ENCODE measurements around the gene IL17B. TPM values are rescaled to one million over a fixed set of nuclear protein-coding genes. Genes with fewer than 3 reads are reported as not detected.

The IL17B gene
- total RNA-seq, 1 experiment from 2014 or later: not detected

DNA sequence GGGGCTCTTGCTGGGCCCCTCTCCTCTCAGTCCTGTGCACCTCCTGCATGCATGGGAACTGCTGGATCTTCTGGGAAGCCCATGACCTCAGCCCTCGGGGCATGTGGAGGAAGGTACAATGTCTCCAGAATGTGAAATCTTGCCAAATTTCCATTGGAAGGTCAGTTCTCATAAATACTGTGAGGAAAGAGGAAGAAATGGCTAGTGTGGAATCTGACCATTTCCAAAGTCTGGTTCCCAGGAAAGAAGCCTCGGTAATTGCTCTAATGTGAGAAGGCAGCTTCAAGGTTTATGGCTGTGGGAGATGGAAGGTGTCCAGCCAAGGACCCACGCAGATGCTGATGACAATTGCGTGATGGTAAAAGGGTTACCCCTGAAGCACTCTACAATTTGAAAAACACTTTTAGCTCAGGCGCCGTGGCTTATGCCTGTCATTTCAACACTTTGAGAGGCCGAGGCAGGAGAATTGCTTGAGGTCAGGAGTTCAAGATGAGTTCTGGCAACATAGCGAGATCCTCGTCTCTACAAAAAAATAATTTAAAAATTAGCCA is 8.1 kb upstream of the IL17B start:
- Histone ChIP-seq H3K4me2 (ENCODE audit: insufficient read depth, insufficient read length, low read length) (no peak overlapping the region), H2AK5ac (ENCODE audit: insufficient read length, low read length) (no peak overlapping the region)
- WGBS (ENCODE audit: extremely low coverage, insufficient read length, low lambda C conversion rate): no CpG with 5 or more reads among the region's 9 CpGs

More for the DNA sequence above, 8.1 kb upstream of the IL17B start:
- Histone ChIP-seq H3K27ac (ENCODE audit: insufficient read length, low read depth, low read length) (no peak overlapping the region), H3K79me1 (ENCODE audit: insufficient read depth, low read depth, low read length, poor library complexity, severe bottlenecking) (no peaks in the 10 kb centered on the region), H3K4ac (ENCODE audit: low read depth, low read length) (no peak overlapping the region), H3K4me1 (ENCODE audit: insufficient read depth, low read length) (no peaks in the 10 kb centered on the region), H3K79me2 (ENCODE audit: insufficient read depth, low read length) (no peaks in the 10 kb centered on the region), H2AFZ (ENCODE audit: low read length) (no peak overlapping the region), H4K20me1 (ENCODE audit: control insufficient read depth, insufficient read depth, insufficient read length) (no peaks in the 10 kb centered on the region), H2BK120ac (ENCODE audit: low read depth, low read length, poor library complexity, severe bottlenecking) (no peak overlapping the region), H2BK12ac (ENCODE audit: insufficient read length, low read depth, low read length) (no peak overlapping the region), H3K18ac (ENCODE audit: insufficient read length, low read depth, low read length) (no peak overlapping the region), H2BK20ac (ENCODE audit: low read depth, low read length, poor library complexity, severe bottlenecking) (no peak overlapping the region), H3K56ac (ENCODE audit: insufficient read length, low read depth, low read length) (no peak overlapping the region), H4K8ac (replicated peaks; ENCODE audit: insufficient read length, low read depth, low read length) (no peak overlapping the region), H3K23me2 (ENCODE audit: insufficient read length, low read depth, low read length, poor library complexity, severe bottlenecking) (no peaks in the 10 kb centered on the region), H4K91ac (ENCODE audit: insufficient read length, low read depth, low read length) (no peak overlapping the region), H2BK15ac (ENCODE audit: low read depth, low read length) (no peak overlapping the region), H4K5ac (ENCODE audit: insufficient read length, low read depth, low read length) (no peak overlapping the region), H3K14ac (ENCODE audit: insufficient read depth, low read length) (no peak overlapping the region), H3K23ac (ENCODE audit: insufficient read length, low read depth, low read length) (no peak overlapping the region), H3T11ph (ENCODE audit: low read length) (no peak overlapping the region), H3K9ac (ENCODE audit: extremely low read depth, insufficient read length, low read length) (no peak overlapping the region), H2BK5ac (ENCODE audit: insufficient read length, low read length) (no peak overlapping the region), H3K9me3 (ENCODE audit: control insufficient read depth, low read depth, low read length) (no peaks in the 10 kb centered on the region), H3K27me3 (ENCODE audit: insufficient read depth, low read length) (no peaks in the 10 kb centered on the region)
- H3K4me3 Mint-ChIP-seq: no peak overlapping the region
- no peaks in the 10 kb centered on the region; a peak in 1 of 7 replicates for H3K36me3 Mint-ChIP-seq (ENCODE audit: insufficient read depth in 1 of 3, low read depth in 3 of 3)
- H3K9me3 Mint-ChIP-seq: no peaks in the 10 kb centered on the region; a peak in 1 of 5 replicates
- H3K27ac Mint-ChIP-seq: no peak overlapping the region
- TF ChIP-seq, protein P1, sequence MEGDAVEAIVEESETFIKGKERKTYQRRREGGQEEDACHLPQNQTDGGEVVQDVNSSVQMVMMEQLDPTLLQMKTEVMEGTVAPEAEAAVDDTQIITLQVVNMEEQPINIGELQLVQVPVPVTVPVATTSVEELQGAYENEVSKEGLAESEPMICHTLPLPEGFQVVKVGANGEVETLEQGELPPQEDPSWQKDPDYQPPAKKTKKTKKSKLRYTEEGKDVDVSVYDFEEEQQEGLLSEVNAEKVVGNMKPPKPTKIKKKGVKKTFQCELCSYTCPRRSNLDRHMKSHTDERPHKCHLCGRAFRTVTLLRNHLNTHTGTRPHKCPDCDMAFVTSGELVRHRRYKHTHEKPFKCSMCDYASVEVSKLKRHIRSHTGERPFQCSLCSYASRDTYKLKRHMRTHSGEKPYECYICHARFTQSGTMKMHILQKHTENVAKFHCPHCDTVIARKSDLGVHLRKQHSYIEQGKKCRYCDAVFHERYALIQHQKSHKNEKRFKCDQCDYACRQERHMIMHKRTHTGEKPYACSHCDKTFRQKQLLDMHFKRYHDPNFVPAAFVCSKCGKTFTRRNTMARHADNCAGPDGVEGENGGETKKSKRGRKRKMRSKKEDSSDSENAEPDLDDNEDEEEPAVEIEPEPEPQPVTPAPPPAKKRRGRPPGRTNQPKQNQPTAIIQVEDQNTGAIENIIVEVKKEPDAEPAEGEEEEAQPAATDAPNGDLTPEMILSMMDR (conservative IDR thresholded peaks at IDR 0.05): no peak
- H3K4me1 Mint-ChIP-seq: peaks cover 2 to 7% of the 10 kb centered on the region in 2 experiments
- no peak for DNase-seq
- H3K27me3 Mint-ChIP-seq (ENCODE audit: low read depth): no peaks in the 10 kb centered on the region; the same call in 1 of the 2 replicates

All from H9 (cell line).